Loucy (cell line): Measurements from ENCODE around the gene ZNF385D.

Experiments used
- EZH2phosphoT487 ChIP-seq: fragments of 200-600 bp; IDR thresholded peaks from 2 replicates; pipeline ENCODE4 v1.6.1; 2018; ENCODE audit warnings: antibody characterized with exemption, mild to moderate bottlenecking, moderate library complexity, borderline replicate concordance
- TF ChIP-seq, protein P1 (sequence below): fragments of 200-600 bp; sonication (generic); conservative IDR thresholded peaks from 2 replicates; pipeline ENCODE4 v1.5.1; 2014; ENCODE audit warnings: mild to moderate bottlenecking, antibody characterized with exemption, low read length

DNA sequence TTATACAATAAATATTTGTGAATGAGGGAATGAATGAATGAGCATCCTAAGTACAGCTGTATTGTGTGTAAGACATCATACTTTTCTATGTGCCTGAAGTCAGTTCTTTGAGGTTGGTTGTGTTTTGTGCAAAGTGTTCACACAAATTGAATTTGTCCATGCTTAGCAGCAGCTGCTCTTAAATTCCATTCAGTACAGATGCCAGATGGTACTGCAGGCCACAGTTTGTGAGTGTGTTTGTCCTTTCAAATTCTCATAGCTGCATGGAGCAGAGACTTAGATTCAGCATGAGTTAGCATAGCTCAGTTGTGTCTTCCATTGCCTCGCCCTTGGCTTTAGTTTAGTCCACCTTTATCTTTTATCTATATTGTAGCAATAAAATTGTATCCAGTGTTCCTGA lies 3.8 kb upstream of the ZNF385D start:
- TF ChIP-seq EZH2phosphoT487, result no peak
- TF ChIP-seq, protein P1, sequence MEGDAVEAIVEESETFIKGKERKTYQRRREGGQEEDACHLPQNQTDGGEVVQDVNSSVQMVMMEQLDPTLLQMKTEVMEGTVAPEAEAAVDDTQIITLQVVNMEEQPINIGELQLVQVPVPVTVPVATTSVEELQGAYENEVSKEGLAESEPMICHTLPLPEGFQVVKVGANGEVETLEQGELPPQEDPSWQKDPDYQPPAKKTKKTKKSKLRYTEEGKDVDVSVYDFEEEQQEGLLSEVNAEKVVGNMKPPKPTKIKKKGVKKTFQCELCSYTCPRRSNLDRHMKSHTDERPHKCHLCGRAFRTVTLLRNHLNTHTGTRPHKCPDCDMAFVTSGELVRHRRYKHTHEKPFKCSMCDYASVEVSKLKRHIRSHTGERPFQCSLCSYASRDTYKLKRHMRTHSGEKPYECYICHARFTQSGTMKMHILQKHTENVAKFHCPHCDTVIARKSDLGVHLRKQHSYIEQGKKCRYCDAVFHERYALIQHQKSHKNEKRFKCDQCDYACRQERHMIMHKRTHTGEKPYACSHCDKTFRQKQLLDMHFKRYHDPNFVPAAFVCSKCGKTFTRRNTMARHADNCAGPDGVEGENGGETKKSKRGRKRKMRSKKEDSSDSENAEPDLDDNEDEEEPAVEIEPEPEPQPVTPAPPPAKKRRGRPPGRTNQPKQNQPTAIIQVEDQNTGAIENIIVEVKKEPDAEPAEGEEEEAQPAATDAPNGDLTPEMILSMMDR, result no peak
